A549 (cell line): ENCODE results near the gene SUPT3H. TPM values are rescaled to one million over a fixed set of nuclear protein-coding genes. Genes with fewer than 3 reads are reported as not detected.

Experiments used
- ATAC-seq, 2 experiments: fragments of 200-7000 bp in 1 of 2; fragments of >200 bp in 1 of 2; cut with Nextera tagmentation in 1 of 2; cut with Tn5 transposase in 1 of 2; 3 replicates each; pipeline versions ENCODE4 v1.8.0 to v1.9.1; 2018 to 2020; ENCODE audit warnings: mild to moderate bottlenecking in 1 of 2, moderate library complexity in 1 of 2
- CTCF ChIA-PET: fragments of 300-600 bp; sonication (Branson Sonifier 250); formaldehyde crosslinking; extraction: SDS; loops from one replicate; lab custom pipeline; 2021; ENCODE audit warnings: antibody characterized with exemption, inconsistent platforms; lab: Yijun Ruan, JAX
- POLR2A ChIA-PET: fragments of 350-600 bp; formaldehyde crosslinking; extraction: SDS; loops from one replicate; lab custom pipeline; 2021; ENCODE audit warnings: antibody characterized with exemption, inconsistent platforms; lab: Yijun Ruan, JAX
- DNase-seq, 2 experiments: peaks; one replicate each; pipeline versions ENCODE4 v3.0.0 to v3.0.0-alpha.2; 2011 to 2016; ENCODE audit warnings: low read depth in 1 of 2, low spot score in 1 of 2
- FAIRE-seq: peaks from 2 replicates; lab custom pipeline; 2011; peaks lifted over from hg19 to GRCh38; lab: Jason Lieb, UNC
- H3K27ac ChIP-seq, 2 experiments: fragments of >200 bp; sonication (Bioruptor Twin); formaldehyde crosslinking; 3 replicates each; pipeline ENCODE4 v1.5.1; 2016 to 2017
- H3K4me1 ChIP-seq: fragments of >200 bp; sonication (Bioruptor Twin); formaldehyde crosslinking; 3 replicates; pipeline ENCODE4 v1.6.1; 2016
- H3K4me2 ChIP-seq: fragments of >200 bp; sonication (Bioruptor Twin); formaldehyde crosslinking; 3 replicates; pipeline ENCODE4 v1.6.1; 2016
- H3K4me3 ChIP-seq: fragments of >200 bp; sonication (Bioruptor Twin); formaldehyde crosslinking; 3 replicates; pipeline ENCODE4 v1.5.1; 2016
- H3K9me3 ChIP-seq: fragments of >200 bp; sonication (Bioruptor Twin); formaldehyde crosslinking; 3 replicates; pipeline ENCODE4 v1.6.1; 2016
- ATOH8 ChIP-seq: fragments of 250-450 bp; sonication (Bioruptor Pico); IDR thresholded peaks from 2 replicates; pipeline ENCODE4 v1.5.0; 2020; ENCODE audit warnings: low read depth, mild to moderate bottlenecking, moderate library complexity
- BCL3 ChIP-seq: fragments of >200 bp; sonication (Bioruptor Twin); formaldehyde crosslinking; IDR thresholded peaks from 3 replicates; pipeline ENCODE4 v1.6.1; 2016
- CBX2 ChIP-seq: fragments of 200-600 bp; sonication (generic); IDR thresholded peaks from 2 replicates; pipeline ENCODE4 v1.6.1; 2016; ENCODE audit warnings: low read depth, mild to moderate bottlenecking, borderline replicate concordance
- CBX8 ChIP-seq: fragments of 200-600 bp; sonication (generic); IDR thresholded peaks from 2 replicates; pipeline ENCODE4 v1.6.1; 2016
- CEBPB ChIP-seq, 2 experiments: fragments of >200 bp in 1 of 2; sonication (Bioruptor Twin) in 1 of 2; formaldehyde crosslinking in 1 of 2; IDR thresholded peaks; 2 replicates each; pipeline ENCODE4 v1.6.1; 2012 to 2016
- CHD2 ChIP-seq: fragments of 150-350 bp; IDR thresholded peaks from 2 replicates; pipeline ENCODE4 v1.6.1; 2014; ENCODE audit warnings: low read length; ENCODE audit not compliant: partially characterized antibody
- CTCF ChIP-seq: fragments of >200 bp; sonication (Bioruptor Twin); formaldehyde crosslinking; IDR thresholded peaks from 3 replicates; pipeline ENCODE4 v1.5.1; 2016
- FOXS1 ChIP-seq: fragments of 250-450 bp; sonication (Bioruptor Pico); IDR thresholded peaks from 2 replicates; pipeline ENCODE4 v1.5.0; 2020; ENCODE audit warnings: mild to moderate bottlenecking, moderate library complexity
- GATA3 ChIP-seq: IDR thresholded peaks from 2 replicates; pipeline ENCODE4 v1.6.1; 2012; ENCODE audit warnings: borderline replicate concordance
- HEYL ChIP-seq: fragments of 250-450 bp; sonication (Bioruptor Pico); IDR thresholded peaks from 2 replicates; pipeline ENCODE4 v1.8.0; 2021; ENCODE audit warnings: mild to moderate bottlenecking, moderate library complexity
- HMGXB4 ChIP-seq: fragments of 250-450 bp; sonication (Bioruptor Pico); IDR thresholded peaks from 2 replicates; pipeline ENCODE4 v1.5.0; 2021; ENCODE audit warnings: mild to moderate bottlenecking, moderate library complexity, borderline replicate concordance
- HOXA7 ChIP-seq: fragments of 250-450 bp; sonication (Bioruptor Pico); IDR thresholded peaks from 2 replicates; pipeline ENCODE4 v1.5.0; 2020; ENCODE audit warnings: mild to moderate bottlenecking, moderate library complexity
- JUN ChIP-seq, 2 experiments: fragments of >200 bp; sonication (Bioruptor Twin); formaldehyde crosslinking; IDR thresholded peaks; 2 replicates in 1 of 2; 3 replicates in 1 of 2; pipeline ENCODE4 v1.6.1; 2016 to 2017
- KDM1A ChIP-seq: fragments of 200-600 bp; sonication (generic); IDR thresholded peaks from 2 replicates; pipeline ENCODE4 v1.6.1; 2016; ENCODE audit warnings: low read depth, mild to moderate bottlenecking
- MAFK ChIP-seq: fragments of 450-650 bp; IDR thresholded peaks from 2 replicates; pipeline ENCODE4 v1.6.1; 2014; ENCODE audit not compliant: partially characterized antibody
- MAX ChIP-seq: IDR thresholded peaks from 2 replicates; pipeline ENCODE4 v1.6.1; 2012
- MAZ ChIP-seq: fragments of 150-350 bp; IDR thresholded peaks from 2 replicates; pipeline ENCODE4 v1.6.1; 2014; ENCODE audit warnings: antibody characterized with exemption, low read depth, low read length, borderline replicate concordance
- POLR2AphosphoS2 ChIP-seq: conservative IDR thresholded peaks from 2 replicates; pipeline ENCODE4 v1.6.1; 2012; ENCODE audit warnings: low read length, improper control_type of control experiment, inconsistent platforms
- RAD21 ChIP-seq, 2 experiments: fragments of >200 bp in 1 of 2; sonication (Bioruptor Twin) in 1 of 2; formaldehyde crosslinking in 1 of 2; IDR thresholded peaks in 1 of 2; conservative IDR thresholded peaks in 1 of 2; 2 replicates in 1 of 2; 3 replicates in 1 of 2; pipeline ENCODE4 v1.6.1; 2012 to 2018; ENCODE audit warnings: inconsistent platforms in 1 of 2
- RARB ChIP-seq: fragments of 250-450 bp; sonication (Bioruptor Pico); IDR thresholded peaks from 2 replicates; pipeline ENCODE4 v1.8.0; 2021; ENCODE audit warnings: mild to moderate bottlenecking, moderate library complexity
- REST ChIP-seq: fragments of 200-600 bp; sonication (generic); IDR thresholded peaks from 2 replicates; pipeline ENCODE4 v1.6.1; 2016; ENCODE audit warnings: antibody characterized with exemption, mild to moderate bottlenecking, moderate library complexity
- RFX5 ChIP-seq: fragments of 450-650 bp; IDR thresholded peaks from 2 replicates; pipeline ENCODE4 v1.7.1; 2014; ENCODE audit warnings: antibody characterized with exemption, mild to moderate bottlenecking, moderate library complexity
- TP53 ChIP-seq: fragments of 250-450 bp; sonication (Bioruptor Pico); IDR thresholded peaks from 2 replicates; pipeline ENCODE4 v1.5.0; 2021; ENCODE audit warnings: mild to moderate bottlenecking, moderate library complexity
- ZFP36 ChIP-seq: fragments of 450-650 bp; IDR thresholded peaks from 2 replicates; pipeline ENCODE4 v1.6.1; 2014; ENCODE audit warnings: borderline replicate concordance; ENCODE audit not compliant: partially characterized antibody
- ZNF302 ChIP-seq: fragments of 250-450 bp; sonication (Bioruptor Pico); IDR thresholded peaks from 2 replicates; pipeline ENCODE4 v1.9.0; 2021; ENCODE audit warnings: inconsistent platforms, mild to moderate bottlenecking, moderate library complexity
- WGBS: methylation state at CpG from one replicate; pipeline ENCODE4 v1.1.6; 2017; ENCODE audit errors: missing lambda C conversion rate; 5-methylcytosine and 5-hydroxymethylcytosine counted together
- polyA plus RNA-seq, 4 experiments: library from polyadenylated mRNA; depleted of rRNA in 3 of 4; stranded (reverse); fragments of >200 nt; fragmentation: RNase III in 1 of 4; extraction: RNeasy Plus Mini Kit Qiagen cat#74134 plus additional on column Dnase treatment in 1 of 4; gene quantifications; 2 replicates in 3 of 4; 3 replicates in 1 of 4; pipeline ENCODE4 v1.2.3, GENCODE V29; 2011 to 2017

SUPT3H gene
- polyA plus RNA-seq, 2 of the 4 experiments (the other 2 are of a cell fraction) = 4.3 to 6.2 TPM

GRCh38 chr6:45021676-45022075, 356.1 kb downstream of the SUPT3H start:
- no peak for DNase-seq
- Histone ChIP-seq H3K4me2 (no peak overlapping the region), H3K27ac (no peak overlapping the region), H3K4me1 (no peaks in the 10 kb centered on the region), H3K9me3 (no peaks in the 10 kb centered on the region), H3K4me3 (no peak overlapping the region)
- POLR2A ChIA-PET = no interaction called here
- CTCF ChIA-PET = no interaction called here
- TF ChIP-seq CHD2 (no peak), MAZ (no peak), POLR2AphosphoS2 (no peak), REST (no peak), HOXA7 (no peak), HEYL (no peak), ZFP36 (no peak), CBX2 (no peak), JUN (IDR thresholded peaks at IDR 0.05) (no peak), MAX (no peak), MAFK (no peak), CTCF (no peak), RFX5 (no peak), ZNF302 (CRISPR knock-in tag) (no peak), KDM1A (no peak), HMGXB4 (CRISPR knock-in tag) (no peak), RAD21 (conservative IDR thresholded peaks at IDR 0.05 in 1 of 2, IDR thresholded peaks at IDR 0.05 in 1 of 2) (no peak), RARB (CRISPR knock-in tag) (no peak)
- no peak for ATAC-seq
- WGBS = 81% methylated on average over 2 of the region's 2 CpGs
- FAIRE-seq = no peak

GRCh38 chr6:45012687-45013086, 365.0 kb downstream of the SUPT3H start:
- no peak overlapping the region for H3K27ac ChIP-seq
- H3K4me3 ChIP-seq = no peak overlapping the region
- H3K9me3 ChIP-seq = no peaks in the 10 kb centered on the region
- ChIA-PET POLR2A (no interaction called here), CTCF (no interaction called here)
- FAIRE-seq (no peak), ATAC-seq (no peak), DNase-seq (no peak)
- H3K4me2 ChIP-seq = no peak overlapping the region
- H3K4me1 ChIP-seq = no peaks in the 10 kb centered on the region
- no peak for TF ChIP-seq CBX8
- TF ChIP-seq ATOH8 (CRISPR knock-in tag) = no peak
- no peak for TF ChIP-seq GATA3
- TF ChIP-seq RFX5 = no peak
- TF ChIP-seq BCL3 = no peak
- no peak for TF ChIP-seq FOXS1 (CRISPR knock-in tag)
- TF ChIP-seq TP53 (CRISPR knock-in tag) = no peak
- no peak for TF ChIP-seq KDM1A
- no peak for TF ChIP-seq CEBPB (IDR thresholded peaks at IDR 0.05)
- TF ChIP-seq REST = no peak
